K562 (cell line): ENCODE data around the gene PHTF2. TPM values are rescaled to one million over a fixed set of nuclear protein-coding genes. Genes with fewer than 3 reads are reported as not detected.

Source experiments
- ATF7 ChIP-seq: fragments of 450-650 bp; IDR thresholded peaks from 2 replicates; pipeline ENCODE4 v1.7.1; 2014; ENCODE audit warnings: mild to moderate bottlenecking, moderate library complexity
- BRD4 ChIP-seq: fragments of 200-600 bp; sonication (generic); IDR thresholded peaks from 2 replicates; pipeline ENCODE4 v1.6.1; 2017; ENCODE audit warnings: inconsistent platforms
- CEBPB ChIP-seq: fragments of 450-650 bp; IDR thresholded peaks from 2 replicates; pipeline ENCODE4 v1.6.1; 2016; ENCODE audit warnings: missing genetic modification characterization, missing compliant biosample characterization
- CHAMP1 ChIP-seq: fragments of 450-650 bp; IDR thresholded peaks from 2 replicates; pipeline ENCODE4 v1.6.1; 2016; ENCODE audit warnings: mild to moderate bottlenecking
- HDAC2 ChIP-seq: fragments of 450-650 bp; IDR thresholded peaks from 2 replicates; pipeline ENCODE4 v1.6.1; 2016; ENCODE audit warnings: mild to moderate bottlenecking
- KAT8 ChIP-seq: fragments of 450-650 bp; IDR thresholded peaks from 2 replicates; pipeline ENCODE4 v1.6.1; 2016; ENCODE audit warnings: low read depth, mild to moderate bottlenecking
- L3MBTL2 ChIP-seq: fragments of 450-650 bp; IDR thresholded peaks from 2 replicates; pipeline ENCODE4 v1.6.1; 2016; ENCODE audit warnings: mild to moderate bottlenecking, moderate library complexity
- MYC ChIP-seq, 2 experiments: fragments of 250-450 bp in 1 of 2; sonication (Bioruptor Pico) in 1 of 2; IDR thresholded peaks; 2 replicates each; pipeline versions ENCODE4 v1.5.1 to v1.6.1; 2012 to 2021; ENCODE audit warnings: low read depth in 2 of 2, borderline replicate concordance in 1 of 2, improper control_type of control experiment in 1 of 2, low read length in 1 of 2, mild to moderate bottlenecking in 1 of 2, moderate library complexity in 1 of 2
- NFIC ChIP-seq: fragments of 450-650 bp; IDR thresholded peaks from 2 replicates; pipeline ENCODE4 v1.6.1; 2017; ENCODE audit warnings: mild to moderate bottlenecking, inconsistent platforms
- NKRF ChIP-seq: fragments of 450-650 bp; IDR thresholded peaks from 2 replicates; pipeline ENCODE4 v1.6.1; 2016; ENCODE audit warnings: borderline replicate concordance
- PATZ1 ChIP-seq: fragments of 250-450 bp; sonication (Bioruptor Pico); IDR thresholded peaks from 2 replicates; pipeline ENCODE4 v1.5.0; 2020; ENCODE audit warnings: mild to moderate bottlenecking, borderline replicate concordance
- RBM34 ChIP-seq: fragments of 200-400 bp; formaldehyde crosslinking; IDR thresholded peaks from 2 replicates; pipeline ENCODE4 v1.6.1; 2018; ENCODE audit warnings: low read length, borderline replicate concordance; ENCODE audit not compliant: insufficient read depth
- TAL1 ChIP-seq: fragments of 450-650 bp; IDR thresholded peaks from 2 replicates; pipeline ENCODE4 v1.6.1; 2016; ENCODE audit warnings: mild to moderate bottlenecking
- TEAD2 ChIP-seq: fragments of 450-650 bp; IDR thresholded peaks from 2 replicates; pipeline ENCODE4 v1.6.1; 2016; ENCODE audit warnings: missing genetic modification characterization, control low read depth, missing compliant biosample characterization
- USF2 ChIP-seq: sonication (generic); formaldehyde crosslinking; IDR thresholded peaks from 2 replicates; pipeline ENCODE4 v1.5.0; 2020; ENCODE audit warnings: missing genetic modification reagents
- YY1 ChIP-seq, 3 experiments: IDR thresholded peaks; 2 replicates each; pipeline ENCODE4 v1.6.1; 2011; ENCODE audit warnings: low read length in 2 of 3, mild to moderate bottlenecking in 2 of 3, moderate library complexity in 2 of 3, borderline replicate concordance in 1 of 3, control low read depth in 1 of 3, low read depth in 1 of 3; ENCODE audit not compliant: insufficient read depth in 3 of 3, insufficient replicate concordance in 2 of 3, control insufficient read depth in 1 of 3, insufficient read length in 1 of 3; ENCODE audit errors: extremely low read depth in 1 of 3
- ZNF551 ChIP-seq: fragments of 250-450 bp; sonication (Bioruptor Pico); IDR thresholded peaks from 2 replicates; pipeline ENCODE4 v1.5.0; 2021; ENCODE audit warnings: mild to moderate bottlenecking, moderate library complexity
- ZNF699 ChIP-seq: fragments of 250-450 bp; sonication (Bioruptor Pico); IDR thresholded peaks from 2 replicates; pipeline ENCODE4 v1.8.0; 2021; ENCODE audit warnings: mild to moderate bottlenecking, moderate library complexity; ENCODE audit not compliant: insufficient replicate concordance
- ZNF830 ChIP-seq: fragments of 250-450 bp; sonication (Bioruptor Pico); IDR thresholded peaks from 2 replicates; pipeline ENCODE4 v1.5.0; 2021; ENCODE audit warnings: mild to moderate bottlenecking
- polyA plus RNA-seq, 8 experiments: library from polyadenylated mRNA; depleted of rRNA in 4 of 8; stranded (reverse) in 5 of 8; unstranded in 3 of 8; fragments of >200 nt; fragmentation: Nextera tagmentation in 2 of 8; fragmentation: Illumina TruSeq in 1 of 8; extraction: Ambion mirVana in 2 of 8; extraction: Trizol in 1 of 8; gene quantifications; 2 replicates each; pipeline versions ENCODE4 v1.2.1 to v1.2.3, GENCODE V29; 2011 to 2014; ENCODE audit warnings: inconsistent platforms in 1 of 8, missing spikeins in 1 of 8
- total RNA-seq, 7 experiments: library from RNA; depleted of rRNA in 6 of 7; stranded (reverse); fragments of >200 nt in 6 of 7; fragmentation: Illumina TruSeq in 2 of 7; extraction: Trizol in 2 of 7; gene quantifications; 2 replicates each; pipeline versions ENCODE4 v1.2.1 to v1.2.3, GENCODE V29; 2011 to 2021; ENCODE audit warnings: low replicate concordance in 1 of 7

The PHTF2 gene
- total and polyA plus RNA-seq, 9 of the 15 experiments (the other 6 are each of a cell fraction or from before 2014, with no cell fraction given), result 17.9 to 43.6 (median 25.4) TPM

GRCh38 chr7:77855371-77856083 lies 57.0 kb downstream of the PHTF2 start (continued):
- TF ChIP-seq ATF7, result 0 out of 2 replicates have a peak, but pooled peaks have one; percentile 18
- TF ChIP-seq TAL1, result peak; percentile 78
- TF ChIP-seq PATZ1 (CRISPR knock-in tag), result no peak
- no peak for TF ChIP-seq YY1 (IDR thresholded peaks at IDR 0.05; ENCODE audit: borderline replicate concordance in 1 of 3, control insufficient read depth in 1 of 3, extremely low read depth in 1 of 3, insufficient read depth in 3 of 3, insufficient read length in 1 of 3, insufficient replicate concordance in 2 of 3, low read depth in 1 of 3, low read length in 2 of 3)
- TF ChIP-seq USF2 (CRISPR knock-in tag), result peak; percentile 61
- no peak for TF ChIP-seq CEBPB (tag)
- TF ChIP-seq TEAD2, result no peak
- 0 out of 2 replicates have a peak, but pooled peaks have one; percentile 17 for TF ChIP-seq NFIC
- no peak for TF ChIP-seq ZNF551 (CRISPR knock-in tag)
- TF ChIP-seq ZNF699, result no peak
- TF ChIP-seq NKRF, result peak; percentile 60; the same call in 1 of the 2 replicates
- peak; percentile 71 for TF ChIP-seq L3MBTL2
- TF ChIP-seq RBM34, result no peak
- peak; percentile 67 for TF ChIP-seq MYC (IDR thresholded peaks at IDR 0.05; ENCODE audit: low read depth, low read length)
- TF ChIP-seq MYC (CRISPR knock-in tag; IDR thresholded peaks at IDR 0.05; ENCODE audit: borderline replicate concordance, low read depth), result no peak
- no peak for TF ChIP-seq CHAMP1
- TF ChIP-seq ZNF830 (CRISPR knock-in tag), result no peak
- no peak for TF ChIP-seq BRD4
- TF ChIP-seq KAT8, result no peak
- peak; percentile 77 for TF ChIP-seq HDAC2
